GM18517 (cell line): ENCODE data around the gene MERTK.

Experiments
- ATAC-seq: cut with Tn5 transposase; IDR thresholded peaks from one replicate; pipeline ENCODE4 v1.9.1; 2021; ENCODE audit warnings: mild to moderate bottlenecking, moderate library complexity; ENCODE audit not compliant: unreplicated experiment

Gene MERTK

DNA sequence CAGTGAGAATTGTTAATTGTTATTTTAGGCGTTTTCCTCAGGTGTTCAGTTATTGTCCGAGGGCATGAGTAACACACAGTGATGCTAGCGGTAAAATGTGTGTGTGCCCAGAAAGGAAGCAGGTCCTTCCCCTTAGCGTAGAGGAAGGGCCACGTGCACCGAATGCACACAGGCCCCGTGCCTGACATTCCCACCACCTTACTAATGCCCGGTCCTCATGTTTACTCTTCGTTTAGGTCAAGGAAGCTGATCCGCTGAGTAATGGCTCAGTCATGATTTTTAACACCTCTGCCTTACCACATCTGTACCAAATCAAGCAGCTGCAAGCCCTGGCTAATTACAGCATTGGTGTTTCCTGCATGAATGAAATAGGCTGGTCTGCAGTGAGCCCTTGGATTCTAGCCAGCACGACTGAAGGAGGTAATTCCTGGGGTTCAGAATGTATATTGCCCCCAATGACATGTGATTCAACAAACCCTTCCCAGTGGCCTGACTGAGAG is 76.7 kb downstream of the MERTK start:
- ATAC-seq: no peak

DNA sequence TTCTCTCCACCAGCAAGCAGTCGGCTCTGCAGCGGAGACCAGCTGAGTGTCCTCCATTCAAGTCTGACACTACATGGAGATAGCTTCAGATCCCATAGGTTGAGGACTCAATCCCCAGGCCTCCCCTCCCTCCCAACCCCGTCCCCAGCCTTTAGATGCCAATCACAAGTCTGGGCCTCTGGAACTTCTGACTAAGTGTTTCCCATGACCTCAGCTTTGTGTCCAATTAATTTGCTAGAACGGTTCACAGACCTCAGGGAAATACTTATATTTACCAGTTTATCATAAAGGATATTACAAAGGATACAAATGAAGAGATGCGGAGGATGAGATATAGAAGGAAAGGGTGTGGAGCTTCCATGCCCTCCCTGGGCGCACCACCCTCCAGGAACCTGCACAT is 77.4 kb downstream of the MERTK start:
- ATAC-seq: no peak

DNA sequence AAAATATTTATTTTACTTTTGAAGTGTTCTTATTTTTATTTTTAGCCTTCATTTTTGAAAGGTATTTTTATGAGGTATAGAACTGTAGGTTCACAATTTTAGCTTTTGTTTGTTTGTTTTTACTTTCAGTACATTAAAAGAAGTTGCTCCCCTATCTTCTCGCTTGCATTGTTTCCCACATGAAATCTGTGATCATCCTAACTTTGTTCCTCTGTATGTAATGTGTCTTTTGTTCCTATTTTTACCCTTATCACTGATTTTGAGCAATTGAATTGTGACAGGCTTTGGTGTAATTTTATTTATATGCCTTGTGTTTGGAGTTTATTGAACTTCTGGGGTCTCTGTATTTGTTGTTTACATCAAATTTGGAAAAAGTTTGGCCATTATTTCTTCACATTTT is 78.8 kb downstream of the MERTK start:
- ATAC-seq: no peak

DNA sequence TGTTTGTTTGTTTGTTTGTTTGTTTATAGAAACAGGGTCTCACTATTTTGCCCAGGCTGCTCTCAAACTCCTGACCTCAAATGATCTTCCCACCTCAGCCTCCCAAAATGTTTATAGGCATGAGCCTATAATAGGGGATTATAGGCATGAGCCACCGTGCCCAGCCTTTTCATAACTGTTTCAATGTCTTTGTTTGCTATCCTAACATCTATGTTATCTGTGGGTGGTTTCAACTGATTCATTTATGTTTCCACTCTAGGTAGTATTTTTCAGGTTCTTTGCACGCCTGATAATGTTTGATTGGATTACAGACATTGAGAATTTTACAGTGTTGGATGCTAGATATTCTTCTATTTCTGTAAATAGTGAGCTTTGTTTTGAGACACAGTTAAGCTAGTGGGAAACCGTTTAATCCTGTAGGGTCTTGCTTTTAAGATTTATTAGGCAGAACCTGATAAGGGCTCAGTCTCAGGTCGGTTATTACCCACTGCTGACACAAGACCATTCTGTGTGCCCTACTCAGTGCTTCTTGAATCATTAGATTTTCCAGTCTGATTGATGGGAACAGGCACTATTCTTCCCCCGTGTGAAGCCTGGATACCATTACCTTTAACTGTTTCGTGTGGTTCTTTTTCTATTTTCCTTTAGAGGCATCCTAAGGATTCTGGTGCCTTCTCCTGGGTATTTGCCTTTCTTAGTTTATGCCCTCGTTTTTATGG is 80.2 kb downstream of the MERTK start:
- ATAC-seq: no peak

DNA sequence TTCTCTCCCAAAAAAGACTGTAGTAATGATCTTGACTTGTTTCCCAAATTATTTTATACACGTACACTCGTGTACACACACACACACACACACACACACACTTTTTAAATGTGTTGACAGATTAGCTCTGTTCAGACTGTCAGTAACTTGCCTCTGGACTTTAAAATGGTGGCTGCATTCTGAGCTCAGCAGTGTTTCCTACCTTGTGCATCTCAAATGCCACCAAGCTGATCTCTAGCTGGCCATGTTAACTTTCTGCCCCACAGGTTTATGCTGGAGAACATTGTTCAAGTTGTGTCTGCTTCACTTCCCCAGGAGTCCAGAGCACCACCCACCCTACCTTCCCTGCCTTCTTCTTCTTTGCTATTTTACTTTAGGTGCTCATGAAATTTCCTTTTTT is 83.3 kb downstream of the MERTK start:
- ATAC-seq: no peak

DNA sequence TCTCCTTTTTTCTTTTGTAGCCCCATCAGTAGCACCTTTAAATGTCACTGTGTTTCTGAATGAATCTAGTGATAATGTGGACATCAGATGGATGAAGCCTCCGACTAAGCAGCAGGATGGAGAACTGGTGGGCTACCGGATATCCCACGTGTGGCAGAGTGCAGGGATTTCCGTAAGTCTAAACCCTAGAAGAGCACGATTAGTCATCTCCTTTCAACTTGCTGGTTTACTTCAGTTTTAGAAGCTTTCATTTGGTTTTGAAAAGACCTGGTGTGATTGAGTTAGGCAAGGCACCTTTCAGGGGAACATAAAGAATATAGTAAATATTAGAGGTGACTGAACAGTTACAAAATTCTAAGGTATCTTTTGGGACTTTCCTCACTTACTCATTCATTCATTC is 84.4 kb downstream of the MERTK start:
- ATAC-seq: no peak

DNA sequence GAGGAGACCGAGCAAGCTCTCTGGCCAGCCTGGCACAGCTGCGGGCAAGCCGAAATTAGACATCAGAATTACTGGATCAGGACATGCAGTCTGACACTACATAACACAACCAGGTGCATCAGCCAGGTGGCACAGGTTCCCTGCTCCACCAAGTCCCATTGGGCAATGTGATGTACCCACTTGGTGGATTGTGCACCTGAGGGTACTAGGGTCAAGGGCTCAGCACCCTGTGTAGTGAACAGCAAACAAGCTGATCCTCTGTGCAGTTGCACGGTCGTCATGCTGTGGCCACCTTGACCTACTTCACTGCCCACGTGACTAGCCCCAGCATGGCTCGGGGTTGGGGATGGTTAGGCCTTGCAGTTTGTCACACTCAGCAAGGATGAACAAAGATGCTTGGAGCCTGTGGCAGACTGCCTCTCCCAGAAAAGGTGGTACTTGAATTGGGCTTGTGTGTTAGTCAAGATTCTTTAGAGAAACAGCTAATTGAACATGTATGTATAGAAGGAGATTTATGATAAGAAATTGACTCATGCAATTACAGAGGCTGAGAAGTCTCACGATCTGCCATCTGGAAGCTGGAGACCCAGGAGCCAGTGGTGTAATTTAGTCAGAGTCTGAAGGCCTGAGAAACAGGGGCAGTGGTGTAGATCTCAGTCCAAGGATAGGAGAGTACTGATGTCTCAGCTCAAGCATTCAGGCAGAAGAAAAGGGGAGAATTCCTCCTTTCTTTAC is 85.2 kb downstream of the MERTK start:
- no peak for ATAC-seq

DNA sequence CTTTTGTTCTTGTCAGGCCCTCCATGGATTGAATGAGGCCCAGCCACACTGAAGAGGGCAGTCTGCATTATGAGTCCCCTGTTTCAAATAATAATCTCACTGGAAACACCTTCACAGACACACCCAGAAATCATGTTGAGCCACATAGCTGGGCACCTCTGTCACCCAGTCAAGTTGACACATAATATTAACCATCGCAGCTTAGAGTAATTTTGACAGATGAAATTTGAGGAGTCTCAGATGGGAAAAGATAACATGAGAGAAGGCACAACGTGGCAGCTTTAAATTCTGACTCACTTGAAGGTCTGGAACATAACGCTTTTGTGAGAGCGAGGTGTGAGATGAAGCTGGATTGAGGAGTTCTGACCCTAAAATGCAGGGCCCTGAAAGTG is 85.8 kb downstream of the MERTK start:
- ATAC-seq: no peak

DNA sequence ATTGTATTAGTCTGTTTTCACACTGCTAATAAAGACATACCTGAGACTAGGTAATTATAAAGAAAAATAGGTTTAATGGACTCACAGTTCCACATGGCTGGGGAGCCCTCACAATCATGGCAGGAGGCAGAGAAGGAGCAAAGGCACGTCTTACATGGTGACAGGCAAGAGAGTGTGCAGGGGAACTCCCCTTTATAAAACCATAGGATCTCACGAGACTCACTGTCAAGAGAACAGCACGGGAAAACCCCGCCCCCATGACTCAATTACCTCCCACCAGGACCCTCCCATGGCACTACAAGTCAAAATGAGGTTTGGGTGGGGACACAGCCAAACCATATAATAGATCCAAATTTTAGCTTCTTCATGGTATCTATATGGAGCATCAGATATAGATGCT is 87.1 kb downstream of the MERTK start:
- ATAC-seq: no peak

DNA sequence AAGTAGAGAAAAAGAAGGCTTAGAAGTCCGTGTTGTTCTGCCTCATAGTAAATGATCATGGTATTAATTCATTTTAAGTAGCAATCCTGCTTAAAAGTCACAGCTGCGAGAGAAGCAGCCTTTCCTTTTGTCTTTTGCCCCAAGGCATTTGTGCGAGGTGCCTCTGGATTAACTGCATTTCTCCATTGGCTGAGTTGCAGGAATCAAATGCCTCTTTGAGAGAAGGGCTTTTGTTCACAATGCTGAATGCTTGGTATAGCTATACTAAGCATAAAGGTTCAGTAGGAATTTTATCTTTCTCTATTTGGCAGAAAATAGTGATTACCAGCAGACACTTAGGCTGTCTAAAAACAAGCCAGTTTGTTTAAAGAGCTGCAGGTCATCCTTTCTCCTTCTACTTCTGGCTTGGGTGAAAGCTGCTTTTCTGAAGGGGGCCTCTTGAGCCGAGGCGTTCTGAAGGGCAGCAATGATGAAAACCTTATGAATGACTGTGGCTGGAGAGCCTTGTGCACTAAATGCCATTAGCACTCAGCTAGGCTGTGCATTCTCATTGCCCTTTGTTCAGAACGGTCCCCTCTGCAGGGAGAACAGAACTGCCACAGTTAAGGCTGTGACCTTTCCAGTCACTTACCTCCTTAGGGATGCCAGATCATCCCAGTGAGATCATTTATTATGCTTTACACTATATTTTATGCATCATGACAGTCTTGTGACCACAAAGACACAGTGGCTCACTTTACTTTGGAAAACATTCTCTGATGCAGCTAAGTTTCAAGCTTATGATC is 87.9 kb downstream of the MERTK start:
- ATAC-seq: no peak

DNA sequence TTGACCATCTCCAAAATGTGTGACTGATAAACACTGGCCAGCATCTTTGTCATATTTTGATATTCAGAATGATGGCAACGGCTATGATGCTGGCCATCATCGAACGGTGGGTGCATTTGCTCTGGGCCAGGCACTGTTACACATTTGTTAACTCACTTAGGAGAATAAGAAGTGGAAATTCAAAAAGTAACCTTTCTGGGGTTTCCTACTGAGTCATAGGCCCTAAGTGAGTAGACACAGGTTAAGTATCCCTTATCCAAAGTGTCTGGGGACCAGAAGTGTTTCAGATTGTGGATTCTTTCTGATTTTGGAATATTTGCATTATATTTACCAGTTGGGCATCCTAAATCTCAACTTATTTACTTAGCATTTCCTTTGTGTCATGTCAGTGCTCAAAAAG is 92.0 kb downstream of the MERTK start:
- no peak for ATAC-seq

DNA sequence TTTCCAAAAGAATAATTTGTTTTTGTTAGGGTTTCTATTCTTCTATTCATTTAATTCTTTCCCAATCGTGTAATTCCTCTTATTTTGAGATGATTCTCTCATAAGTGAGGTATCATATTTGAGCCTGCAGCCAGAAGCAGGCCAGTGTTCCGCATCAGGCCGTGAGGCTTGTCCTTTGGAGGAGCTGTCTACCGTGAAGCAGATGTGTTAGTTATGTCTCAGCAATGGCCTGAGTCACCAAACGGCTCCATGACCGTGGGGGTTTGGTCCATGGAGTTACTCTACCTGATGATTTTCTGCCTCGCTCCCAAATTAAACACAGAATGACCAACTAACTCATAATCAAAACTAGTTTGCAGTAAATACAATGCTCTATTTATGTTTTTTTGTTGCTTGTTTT is 92.4 kb downstream of the MERTK start:
- no peak for ATAC-seq

DNA sequence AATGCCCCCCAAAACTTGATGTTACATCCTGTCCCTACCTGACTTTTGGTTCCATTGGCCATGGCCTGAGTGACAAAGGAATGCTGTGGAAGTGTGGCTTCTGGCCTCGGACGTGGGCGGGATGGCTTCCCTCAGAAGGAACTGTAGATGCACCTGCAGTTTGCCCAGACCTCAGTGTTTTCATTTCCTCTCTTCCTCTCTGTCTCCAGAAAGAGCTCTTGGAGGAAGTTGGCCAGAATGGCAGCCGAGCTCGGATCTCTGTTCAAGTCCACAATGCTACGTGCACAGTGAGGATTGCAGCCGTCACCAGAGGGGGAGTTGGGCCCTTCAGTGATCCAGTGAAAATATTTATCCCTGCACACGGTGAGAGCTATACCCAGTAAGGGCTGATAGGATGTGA is 95.6 kb downstream of the MERTK start:
- ATAC-seq: no peak

DNA sequence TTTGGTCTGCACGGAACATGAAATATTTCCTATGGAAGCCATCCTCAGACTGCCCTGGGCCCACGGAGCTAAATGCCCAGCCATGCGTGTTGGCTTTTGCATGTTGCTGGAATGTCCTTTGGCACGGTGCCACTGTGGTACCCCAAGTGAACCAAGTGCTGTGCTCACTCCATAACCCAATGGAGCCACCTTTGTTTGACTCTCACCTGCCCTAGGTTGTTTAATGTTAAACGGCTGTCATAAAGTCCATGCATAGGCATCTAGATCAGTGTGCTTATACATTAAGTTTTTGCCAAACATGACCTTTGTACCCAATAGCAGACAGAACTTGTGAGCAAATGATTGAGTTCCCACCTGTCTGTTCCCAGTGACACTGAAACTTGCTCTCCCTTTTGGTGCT is 96.7 kb downstream of the MERTK start:
- ATAC-seq: no peak

DNA sequence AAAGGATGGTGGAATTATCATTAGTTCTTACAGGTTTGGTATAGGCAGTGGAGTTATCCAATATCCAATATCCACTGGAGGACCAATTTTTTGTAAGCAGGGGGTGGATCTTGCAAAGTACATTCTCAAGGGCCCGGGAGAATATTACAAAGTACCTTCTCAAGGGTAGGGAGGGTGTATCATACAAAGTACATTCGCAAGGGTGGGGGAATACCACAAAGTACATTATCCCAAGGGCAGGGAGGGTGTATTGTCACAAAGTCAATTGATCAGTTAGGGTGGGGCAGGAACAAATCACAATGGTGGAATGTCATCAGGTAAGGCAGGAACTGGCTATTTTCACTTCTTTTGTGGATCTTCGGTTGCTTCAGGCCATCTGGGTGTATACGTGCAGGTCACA is 101.4 kb downstream of the MERTK start:
- ATAC-seq: no peak

DNA sequence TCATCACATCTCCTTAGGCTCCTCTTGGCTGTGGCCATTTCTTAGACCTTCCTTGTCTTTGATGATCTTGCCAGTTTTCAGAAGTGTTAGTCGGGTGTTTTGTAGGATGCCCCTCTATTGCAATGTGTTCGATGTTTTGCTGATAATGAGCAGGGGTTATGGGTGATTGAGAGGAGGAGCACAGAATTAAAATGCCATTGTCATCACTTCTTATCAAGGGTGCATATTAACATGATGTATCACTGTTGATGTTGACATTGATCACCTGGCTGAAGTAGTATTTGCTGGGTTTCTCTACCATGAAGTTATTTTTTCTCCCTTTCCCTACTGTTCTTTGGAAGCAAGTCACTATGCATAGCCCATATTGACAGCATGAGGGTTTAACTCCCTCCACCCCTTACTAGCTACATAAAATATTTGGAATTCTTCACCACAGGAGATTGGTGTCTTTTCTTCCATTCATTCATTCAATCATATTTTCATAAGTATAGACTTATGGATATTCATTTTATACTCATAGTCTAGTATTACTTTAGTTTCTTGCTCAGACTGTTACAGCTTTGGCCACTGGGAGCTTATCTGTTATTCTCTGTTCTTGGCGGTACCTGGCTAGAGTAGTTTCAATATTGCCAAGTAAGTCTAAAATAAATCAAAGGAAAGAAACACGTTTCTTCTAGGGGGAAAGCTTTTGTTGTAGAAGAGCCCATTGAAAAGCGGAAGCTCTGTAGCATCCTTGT is 102.2 kb downstream of the MERTK start:
- no peak for ATAC-seq

DNA sequence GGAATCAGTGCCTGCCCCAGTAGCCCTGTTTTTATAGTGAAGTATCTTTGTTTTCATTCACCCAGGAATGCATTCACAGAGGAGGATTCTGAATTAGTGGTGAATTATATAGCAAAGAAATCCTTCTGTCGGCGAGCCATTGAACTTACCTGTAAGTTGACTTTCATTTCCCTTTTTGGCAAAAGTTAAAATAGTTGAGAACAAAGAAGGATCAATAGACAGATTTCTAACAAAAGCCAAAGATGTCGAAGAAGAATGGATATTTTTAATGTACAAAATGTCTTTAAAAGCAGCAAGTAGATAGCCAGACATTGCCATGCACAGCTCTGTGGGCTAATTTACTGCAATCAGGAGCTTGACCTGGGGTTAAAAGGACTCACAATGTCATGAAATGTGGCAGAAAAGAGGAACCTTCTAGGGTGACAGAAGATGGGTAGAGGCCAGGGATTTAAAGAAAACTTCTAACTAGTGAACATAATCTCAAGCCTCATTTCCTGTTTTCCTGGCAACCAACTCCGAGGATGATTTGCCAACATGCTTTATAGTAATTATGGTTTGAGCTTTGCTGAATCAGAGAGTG is 102.8 kb downstream of the MERTK start:
- no peak for ATAC-seq

DNA sequence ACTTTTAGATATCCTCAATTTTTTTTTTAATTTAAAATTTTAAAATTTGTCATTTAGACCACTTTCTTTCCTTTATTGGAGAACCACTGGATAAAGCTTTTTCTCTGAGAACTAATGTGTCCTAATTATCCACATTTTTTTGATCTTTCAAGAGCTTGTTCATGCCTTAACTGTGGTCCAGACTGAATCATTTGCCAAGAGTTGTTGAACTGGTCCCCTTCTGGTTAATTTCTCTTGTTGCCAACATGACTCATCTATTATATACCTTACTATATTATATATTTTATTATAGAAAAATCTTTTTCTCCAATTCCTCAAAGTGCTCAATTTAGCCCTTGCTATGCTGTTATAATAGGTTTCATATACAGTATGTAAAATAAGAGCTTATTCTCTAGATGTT is 103.5 kb downstream of the MERTK start:
- no peak for ATAC-seq

DNA sequence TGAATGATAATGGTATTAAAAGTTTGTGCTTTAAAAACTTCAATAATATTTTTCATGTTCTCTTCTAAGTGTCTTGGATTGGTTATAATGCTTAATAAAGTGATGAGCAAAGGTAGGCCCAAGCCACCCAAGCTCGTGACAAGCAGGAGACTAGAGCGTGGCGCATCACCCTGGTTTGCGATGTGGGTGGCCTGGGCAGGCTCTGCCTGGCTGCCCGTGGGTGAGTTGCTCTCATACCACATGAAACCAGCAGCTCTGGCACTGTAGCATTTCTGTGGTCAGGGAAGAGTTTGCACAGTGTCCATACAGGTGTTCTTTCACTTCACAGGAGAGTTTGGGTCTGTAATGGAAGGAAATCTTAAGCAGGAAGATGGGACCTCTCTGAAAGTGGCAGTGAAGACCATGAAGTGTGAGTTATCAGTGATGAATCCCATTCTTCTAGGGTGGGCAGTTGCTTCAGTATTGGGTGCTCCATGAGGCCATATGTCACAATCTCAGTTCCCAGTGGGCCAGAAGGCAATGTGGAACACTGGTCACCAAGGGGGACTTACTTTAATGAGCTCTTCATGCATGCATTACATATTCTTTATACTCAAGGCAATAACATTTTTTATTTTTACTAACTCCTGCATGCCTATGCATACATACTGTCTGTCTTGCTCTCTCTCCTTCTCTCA is 105.3 kb downstream of the MERTK start:
- ATAC-seq: no peak

DNA sequence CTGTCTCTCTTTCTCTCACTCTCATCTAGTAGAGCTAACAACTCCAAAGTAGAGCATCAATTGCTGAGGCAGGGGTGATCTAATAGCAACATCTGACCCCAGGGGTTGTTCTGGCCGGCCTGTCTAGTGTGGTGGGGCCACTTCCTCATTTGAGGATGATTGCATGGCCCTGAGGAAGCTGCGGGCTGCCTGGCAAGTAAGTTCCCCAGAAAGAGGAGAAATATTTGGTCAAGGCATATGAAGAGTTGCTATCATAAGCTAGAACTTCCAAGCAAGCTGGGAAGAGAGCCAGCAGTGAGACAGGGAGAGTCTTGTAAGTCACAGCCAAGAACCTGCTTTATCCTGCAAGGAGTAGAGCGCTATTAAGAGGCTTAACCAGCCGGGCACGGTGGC is 105.8 kb downstream of the MERTK start:
- ATAC-seq: no peak
